Trophoblast cell (in vitro differentiated cells and primary cell): Measurements from ENCODE around the gene RGCC.

Source experiments
- DNase-seq, 2 donors: peaks; one replicate each; pipeline ENCODE4 v3.0.0-alpha.2; 2016
- H2AFZ ChIP-seq: 2 replicates; pipeline ENCODE4 v1.6.1; 2013; ENCODE audit warnings: low read length, moderate library complexity, mild to moderate bottlenecking; ENCODE audit not compliant: insufficient read depth, poor library complexity
- H2AK5ac ChIP-seq: 2 replicates; pipeline ENCODE4 v1.6.1; 2013; ENCODE audit warnings: mild to moderate bottlenecking, low read length
- H2BK120ac ChIP-seq: 2 replicates; pipeline ENCODE4 v1.6.1; 2013; ENCODE audit warnings: low read length, mild to moderate bottlenecking, moderate library complexity; ENCODE audit not compliant: insufficient read depth, poor library complexity
- H2BK12ac ChIP-seq: 2 replicates; pipeline ENCODE4 v1.6.1; 2013; ENCODE audit warnings: mild to moderate bottlenecking, low read length, moderate library complexity
- H2BK5ac ChIP-seq: 2 replicates; pipeline ENCODE4 v1.6.1; 2013; ENCODE audit warnings: low read length, low read depth, moderate library complexity, mild to moderate bottlenecking; ENCODE audit not compliant: poor library complexity
- H3K14ac ChIP-seq: 2 replicates; pipeline ENCODE4 v1.6.1; 2013; ENCODE audit warnings: mild to moderate bottlenecking, low read length
- H3K18ac ChIP-seq: 2 replicates; pipeline ENCODE4 v1.6.1; 2013; ENCODE audit warnings: mild to moderate bottlenecking, low read length
- H3K23ac ChIP-seq: 2 replicates; pipeline ENCODE4 v1.6.1; 2013; ENCODE audit warnings: low read length
- H3K27ac ChIP-seq: 2 replicates; pipeline ENCODE4 v1.5.1; 2013; ENCODE audit warnings: low read depth, mild to moderate bottlenecking, inconsistent platforms, low read length, moderate library complexity
- H3K27me3 ChIP-seq: 2 replicates; pipeline ENCODE4 v1.6.1; 2013; ENCODE audit warnings: inconsistent platforms, mild to moderate bottlenecking, low read length, moderate library complexity; ENCODE audit not compliant: insufficient read depth
- H3K36me3 ChIP-seq, 2 experiments: 1 replicate in 1 of 2; 2 replicates in 1 of 2; pipeline ENCODE4 v1.6.1; 2013; ENCODE audit warnings: low read length in 2 of 2, mild to moderate bottlenecking in 2 of 2, moderate library complexity in 1 of 2; ENCODE audit not compliant: insufficient read depth in 2 of 2, control insufficient read depth in 1 of 2
- H3K4ac ChIP-seq: 2 replicates; pipeline ENCODE4 v1.6.1; 2013; ENCODE audit warnings: low read depth, mild to moderate bottlenecking, low read length, moderate library complexity
- H3K4me1 ChIP-seq, 2 experiments: 1 replicate in 1 of 2; 2 replicates in 1 of 2; pipeline ENCODE4 v1.6.1; 2013; ENCODE audit warnings: low read length in 2 of 2, mild to moderate bottlenecking in 2 of 2, moderate library complexity in 1 of 2; ENCODE audit not compliant: insufficient read depth in 2 of 2, control insufficient read depth in 1 of 2
- H3K4me2 ChIP-seq: 2 replicates; pipeline ENCODE4 v1.6.1; 2013; ENCODE audit warnings: inconsistent platforms, mild to moderate bottlenecking, low read length, moderate library complexity
- H3K4me3 ChIP-seq: 2 replicates; pipeline ENCODE4 v1.5.1; 2013; ENCODE audit warnings: mild to moderate bottlenecking, low read depth, low read length, inconsistent platforms
- H3K79me1 ChIP-seq: one replicate; pipeline ENCODE4 v1.6.1; 2013; ENCODE audit warnings: low read length
- H3K79me2 ChIP-seq: 2 replicates; pipeline ENCODE4 v1.6.1; 2013; ENCODE audit warnings: low read length, mild to moderate bottlenecking; ENCODE audit not compliant: control insufficient read depth, insufficient read depth, poor library complexity
- H3K9ac ChIP-seq: 2 replicates; pipeline ENCODE4 v1.6.1; 2013; ENCODE audit warnings: mild to moderate bottlenecking, low read length
- H3K9me3 ChIP-seq: 2 replicates; pipeline ENCODE4 v1.6.1; 2013; ENCODE audit warnings: low read depth, mild to moderate bottlenecking, control low read depth, inconsistent platforms, low read length; ENCODE audit not compliant: insufficient read depth
- H4K12ac ChIP-seq: 2 replicates; pipeline ENCODE4 v1.6.1; 2013; ENCODE audit warnings: low read depth, mild to moderate bottlenecking, low read length, moderate library complexity
- H4K8ac ChIP-seq: 2 replicates; pipeline ENCODE4 v1.6.1; 2013; ENCODE audit warnings: low read depth, mild to moderate bottlenecking, low read length, moderate library complexity
- H4K91ac ChIP-seq: one replicate; pipeline ENCODE4 v1.6.1; 2013; ENCODE audit warnings: low read depth, mild to moderate bottlenecking, low read length, moderate library complexity
- WGBS: extraction: QIAGEN DNeasy Blood & Tissue Kit; methylation state at CpG from one replicate; pipeline ENCODE4 v1.1.7; 2013; ENCODE audit warnings: missing lambda C conversion rate; ENCODE audit not compliant: insufficient read length, insufficient coverage; ENCODE audit errors: extremely low coverage; 5-methylcytosine and 5-hydroxymethylcytosine counted together

RGCC gene

GRCh38 chr13:41461527-41462139 is 4.3 kb downstream of the RGCC start:
- Histone ChIP-seq H2AK5ac (no peak overlapping the region), H3K79me1 (peaks cover 7% of the 10 kb centered on the region), H4K8ac (no peak overlapping the region), H2AFZ (no peak overlapping the region), H2BK12ac (no peak overlapping the region), H2BK120ac (no peak overlapping the region), H2BK5ac (no peak overlapping the region), H4K12ac (no peak overlapping the region), H3K18ac (no peak overlapping the region), H3K4me3 (no peak overlapping the region), H3K4me2 (no peak overlapping the region), H3K9me3 (peaks cover 2% of the 10 kb centered on the region), H3K14ac (no peak overlapping the region), H3K23ac (no peak overlapping the region), H3K27ac (no peak overlapping the region), H3K4me1 (peaks cover 5 to 22% of the 10 kb centered on the region in 2 experiments), H3K36me3 (peaks cover 19 to 26% of the 10 kb centered on the region in 2 experiments), H3K27me3 (peaks cover 15% of the 10 kb centered on the region), H3K4ac (no peak overlapping the region), H3K79me2 (peaks cover 4% of the 10 kb centered on the region), H3K9ac (peak overlapping the region; percentile 21), H4K91ac (no peak overlapping the region)
- no CpG with 5 or more reads among the region's 3 CpGs for WGBS
- no peak for DNase-seq

- H3K14ac ChIP-seq = no peak overlapping the region
- H3K36me3 ChIP-seq = peaks cover 19 to 26% of the 10 kb centered on the region in 2 experiments
- H3K4ac ChIP-seq = no peak overlapping the region
- H3K4me2 ChIP-seq = no peak overlapping the region
- no peak overlapping the region for H3K27ac ChIP-seq
- no peak overlapping the region for H2AFZ ChIP-seq
- no peak overlapping the region for H4K8ac ChIP-seq
- no peak overlapping the region for H3K9ac ChIP-seq
- peaks cover 2 to 17% of the 10 kb centered on the region in 2 experiments for H3K4me1 ChIP-seq
- H4K91ac ChIP-seq = no peak overlapping the region
- H3K18ac ChIP-seq = no peak overlapping the region
- H3K27me3 ChIP-seq = peaks cover 8% of the 10 kb centered on the region
- no CpG with 5 or more reads among the region's 6 CpGs for WGBS
- no peak overlapping the region for H4K12ac ChIP-seq
- no peak overlapping the region for H2BK12ac ChIP-seq
- H3K4me3 ChIP-seq = no peak overlapping the region
- H2AK5ac ChIP-seq = no peak overlapping the region
- no peaks in the 10 kb centered on the region for H3K9me3 ChIP-seq
- H2BK5ac ChIP-seq = no peak overlapping the region
- no peak overlapping the region for H3K23ac ChIP-seq
- H2BK120ac ChIP-seq = no peak overlapping the region
- peaks cover 4% of the 10 kb centered on the region for H3K79me1 ChIP-seq
- H3K79me2 ChIP-seq = peaks cover 4% of the 10 kb centered on the region
- no peak for DNase-seq
Measured at GRCh38 chr13:41462427-41462826, 5.1 kb downstream of the RGCC start.

- Histone ChIP-seq H2BK5ac (no peak overlapping the region), H3K36me3 (peaks cover 21 to 32% of the 10 kb centered on the region in 2 experiments), H4K12ac (no peak overlapping the region), H3K9me3 (no peaks in the 10 kb centered on the region), H3K27ac (no peak overlapping the region), H4K91ac (no peak overlapping the region), H3K14ac (no peak overlapping the region), H3K4ac (no peak overlapping the region), H2AFZ (no peak overlapping the region), H3K4me3 (no peak overlapping the region), H3K4me2 (no peak overlapping the region), H2BK12ac (no peak overlapping the region), H3K79me2 (no peaks in the 10 kb centered on the region), H4K8ac (no peak overlapping the region), H3K27me3 (no peaks in the 10 kb centered on the region), H2BK120ac (no peak overlapping the region), H3K9ac (no peak overlapping the region), H2AK5ac (no peak overlapping the region), H3K79me1 (no peaks in the 10 kb centered on the region), H3K23ac (no peak overlapping the region), H3K18ac (no peak overlapping the region), H3K4me1 (peaks cover 2 to 13% of the 10 kb centered on the region in 2 experiments)
- WGBS = no CpG with 5 or more reads among the region's 11 CpGs
- DNase-seq = no peak
Measured at GRCh38 chr13:41463838-41464602, 6.7 kb downstream of the RGCC start.

- Histone ChIP-seq H4K91ac (no peak overlapping the region), H3K4me2 (no peak overlapping the region), H3K27ac (no peak overlapping the region), H3K4me3 (no peak overlapping the region), H4K12ac (no peak overlapping the region), H3K9ac (no peak overlapping the region), H3K36me3 (peaks cover 19 to 40% of the 10 kb centered on the region in 2 experiments), H2BK120ac (no peak overlapping the region), H3K9me3 (no peaks in the 10 kb centered on the region), H3K79me1 (no peaks in the 10 kb centered on the region), H2BK5ac (no peak overlapping the region), H2AK5ac (no peak overlapping the region), H4K8ac (no peak overlapping the region), H2AFZ (no peak overlapping the region), H3K27me3 (no peaks in the 10 kb centered on the region), H3K4ac (no peak overlapping the region), H3K4me1 (peaks cover 0 to 11% of the 10 kb centered on the region in 2 experiments), H3K14ac (no peak overlapping the region), H3K79me2 (no peaks in the 10 kb centered on the region), H2BK12ac (no peak overlapping the region), H3K18ac (no peak overlapping the region), H3K23ac (no peak overlapping the region)
- WGBS = no CpG with 5 or more reads among the region's 4 CpGs
- peak; percentile 37 to 40 for DNase-seq
Measured at GRCh38 chr13:41465241-41465847, 8.0 kb downstream of the RGCC start.
